HL-60 (cell line): ENCODE measurements around the gene HSD17B12.

ENCODE experiments used
- DNase-seq, 2 experiments: peaks; one replicate each; pipeline ENCODE4 v3.0.0-alpha.2; 2010 to 2020; ENCODE audit warnings: low read depth in 1 of 2, low spot score in 1 of 2
- H3K27ac ChIP-seq: fragments of 250-450 bp; sonication (Bioruptor Pico); replicated peaks from 2 replicates; pipeline ENCODE4 v1.5.1; 2020; ENCODE audit warnings: mild to moderate bottlenecking, moderate library complexity
- H3K27me3 ChIP-seq: fragments of 250-450 bp; sonication (Bioruptor Pico); 2 replicates; pipeline ENCODE4 v1.5.1; 2021; ENCODE audit warnings: mild to moderate bottlenecking, moderate library complexity; ENCODE audit not compliant: insufficient read depth, poor library complexity, severe bottlenecking
- H3K4me3 ChIP-seq: replicated peaks from 2 replicates; pipeline ENCODE4 v1.5.1; 2011; ENCODE audit warnings: mild to moderate bottlenecking, control low read depth, low read length; ENCODE audit not compliant: insufficient read depth
- GABPA ChIP-seq: IDR thresholded peaks from 2 replicates; pipeline ENCODE4 v1.6.1; 2012; ENCODE audit warnings: low read depth
- POLR2AphosphoS5 ChIP-seq: IDR thresholded peaks from 2 replicates; pipeline ENCODE4 v1.6.1; 2012; ENCODE audit warnings: low read depth
- SPI1 ChIP-seq: IDR thresholded peaks from 2 replicates; pipeline ENCODE4 v1.6.1; 2012; ENCODE audit warnings: low read depth, mild to moderate bottlenecking, borderline replicate concordance
- TF ChIP-seq, protein P1 (sequence below): IDR thresholded peaks from 2 replicates; pipeline ENCODE4 v1.6.1; 2012; ENCODE audit warnings: low read depth; ENCODE audit not compliant: insufficient replicate concordance
- TF ChIP-seq, protein P2 (sequence below): IDR thresholded peaks from one replicate; pipeline ENCODE4 v1.5.1; 2011; ENCODE audit warnings: low read length, control low read depth, inconsistent platforms; ENCODE audit not compliant: insufficient read depth

Gene HSD17B12

DNA sequence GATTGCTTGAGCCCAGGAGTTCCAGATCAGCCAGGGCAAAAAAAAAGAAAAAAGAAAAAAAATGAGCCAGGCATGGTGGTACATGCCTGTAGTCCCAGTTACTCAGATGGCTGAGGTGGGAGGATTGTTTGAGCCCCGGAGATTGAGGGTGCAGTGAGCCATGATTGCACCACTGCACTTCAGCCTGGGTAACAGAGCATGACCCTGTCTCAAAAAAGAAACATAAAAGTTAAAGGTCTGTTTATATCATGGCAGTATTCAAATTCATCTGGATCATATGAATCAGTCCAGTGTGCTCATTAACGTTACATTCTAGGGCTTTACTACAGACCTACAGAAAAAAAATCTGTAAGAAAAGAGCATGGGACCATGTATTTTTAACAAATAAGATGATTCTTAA, 13.9 kb downstream of the HSD17B12 start:
- DNase-seq = no peak
- Histone ChIP-seq H3K27me3 (no peaks in the 10 kb centered on the region), H3K4me3 (no peak overlapping the region), H3K27ac (no peak overlapping the region)
- TF ChIP-seq POLR2AphosphoS5 (no peak), GABPA (no peak), SPI1 (no peak)
- TF ChIP-seq, protein P1, sequence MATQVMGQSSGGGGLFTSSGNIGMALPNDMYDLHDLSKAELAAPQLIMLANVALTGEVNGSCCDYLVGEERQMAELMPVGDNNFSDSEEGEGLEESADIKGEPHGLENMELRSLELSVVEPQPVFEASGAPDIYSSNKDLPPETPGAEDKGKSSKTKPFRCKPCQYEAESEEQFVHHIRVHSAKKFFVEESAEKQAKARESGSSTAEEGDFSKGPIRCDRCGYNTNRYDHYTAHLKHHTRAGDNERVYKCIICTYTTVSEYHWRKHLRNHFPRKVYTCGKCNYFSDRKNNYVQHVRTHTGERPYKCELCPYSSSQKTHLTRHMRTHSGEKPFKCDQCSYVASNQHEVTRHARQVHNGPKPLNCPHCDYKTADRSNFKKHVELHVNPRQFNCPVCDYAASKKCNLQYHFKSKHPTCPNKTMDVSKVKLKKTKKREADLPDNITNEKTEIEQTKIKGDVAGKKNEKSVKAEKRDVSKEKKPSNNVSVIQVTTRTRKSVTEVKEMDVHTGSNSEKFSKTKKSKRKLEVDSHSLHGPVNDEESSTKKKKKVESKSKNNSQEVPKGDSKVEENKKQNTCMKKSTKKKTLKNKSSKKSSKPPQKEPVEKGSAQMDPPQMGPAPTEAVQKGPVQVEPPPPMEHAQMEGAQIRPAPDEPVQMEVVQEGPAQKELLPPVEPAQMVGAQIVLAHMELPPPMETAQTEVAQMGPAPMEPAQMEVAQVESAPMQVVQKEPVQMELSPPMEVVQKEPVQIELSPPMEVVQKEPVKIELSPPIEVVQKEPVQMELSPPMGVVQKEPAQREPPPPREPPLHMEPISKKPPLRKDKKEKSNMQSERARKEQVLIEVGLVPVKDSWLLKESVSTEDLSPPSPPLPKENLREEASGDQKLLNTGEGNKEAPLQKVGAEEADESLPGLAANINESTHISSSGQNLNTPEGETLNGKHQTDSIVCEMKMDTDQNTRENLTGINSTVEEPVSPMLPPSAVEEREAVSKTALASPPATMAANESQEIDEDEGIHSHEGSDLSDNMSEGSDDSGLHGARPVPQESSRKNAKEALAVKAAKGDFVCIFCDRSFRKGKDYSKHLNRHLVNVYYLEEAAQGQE = no peak
- TF ChIP-seq, protein P2, sequence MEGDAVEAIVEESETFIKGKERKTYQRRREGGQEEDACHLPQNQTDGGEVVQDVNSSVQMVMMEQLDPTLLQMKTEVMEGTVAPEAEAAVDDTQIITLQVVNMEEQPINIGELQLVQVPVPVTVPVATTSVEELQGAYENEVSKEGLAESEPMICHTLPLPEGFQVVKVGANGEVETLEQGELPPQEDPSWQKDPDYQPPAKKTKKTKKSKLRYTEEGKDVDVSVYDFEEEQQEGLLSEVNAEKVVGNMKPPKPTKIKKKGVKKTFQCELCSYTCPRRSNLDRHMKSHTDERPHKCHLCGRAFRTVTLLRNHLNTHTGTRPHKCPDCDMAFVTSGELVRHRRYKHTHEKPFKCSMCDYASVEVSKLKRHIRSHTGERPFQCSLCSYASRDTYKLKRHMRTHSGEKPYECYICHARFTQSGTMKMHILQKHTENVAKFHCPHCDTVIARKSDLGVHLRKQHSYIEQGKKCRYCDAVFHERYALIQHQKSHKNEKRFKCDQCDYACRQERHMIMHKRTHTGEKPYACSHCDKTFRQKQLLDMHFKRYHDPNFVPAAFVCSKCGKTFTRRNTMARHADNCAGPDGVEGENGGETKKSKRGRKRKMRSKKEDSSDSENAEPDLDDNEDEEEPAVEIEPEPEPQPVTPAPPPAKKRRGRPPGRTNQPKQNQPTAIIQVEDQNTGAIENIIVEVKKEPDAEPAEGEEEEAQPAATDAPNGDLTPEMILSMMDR = no peak

DNA sequence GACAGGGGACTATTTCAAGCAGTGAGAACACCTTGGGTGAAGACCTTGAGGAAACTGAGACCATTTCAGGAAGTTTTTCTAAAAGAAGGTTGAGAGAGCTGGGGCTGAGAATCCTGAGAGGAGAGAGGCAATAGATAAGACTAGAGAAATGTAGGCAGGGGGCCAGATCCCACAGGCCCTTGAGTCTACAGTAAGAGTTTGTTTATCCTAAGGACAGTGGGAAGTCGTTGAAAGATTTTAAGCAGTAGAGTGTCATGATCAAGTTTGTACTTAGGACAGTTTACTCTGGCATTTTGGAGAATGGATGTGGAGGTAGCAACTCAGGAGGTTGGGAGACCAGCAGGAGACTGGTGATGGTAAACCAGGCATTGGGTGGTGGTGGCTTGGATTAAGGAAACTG, 17.1 kb downstream of the HSD17B12 start:
- Histone ChIP-seq H3K27me3 (no peaks in the 10 kb centered on the region), H3K4me3 (no peak overlapping the region), H3K27ac (no peak overlapping the region)
- DNase-seq = no peak
- no peak for TF ChIP-seq SPI1
- TF ChIP-seq, protein P2 = no peak
- TF ChIP-seq POLR2AphosphoS5 = no peak
- TF ChIP-seq GABPA = no peak

DNA sequence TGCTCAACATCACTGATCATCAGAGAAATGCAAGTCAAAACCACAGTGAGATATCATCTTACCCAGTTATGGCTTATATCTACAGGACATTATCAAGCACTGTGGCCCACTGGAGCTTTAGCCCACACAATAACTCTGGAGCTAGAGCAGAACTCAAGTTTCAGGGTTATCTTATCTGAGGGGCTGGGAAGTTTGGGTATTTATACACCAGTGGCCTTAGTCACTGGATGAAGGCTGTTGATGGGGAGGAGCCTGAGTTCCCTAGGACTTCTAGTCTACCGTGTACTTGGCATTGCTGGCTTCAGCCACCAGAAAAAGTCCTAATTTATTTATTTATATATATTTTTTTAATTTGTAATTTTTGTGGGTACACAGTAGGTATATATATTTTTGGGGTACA, 19.3 kb downstream of the HSD17B12 start:
- Histone ChIP-seq H3K4me3 (no peak overlapping the region), H3K27me3 (no peaks in the 10 kb centered on the region), H3K27ac (no peak overlapping the region)
- TF ChIP-seq, protein P2 = no peak
- TF ChIP-seq POLR2AphosphoS5 (no peak), GABPA (no peak), SPI1 (no peak)
- TF ChIP-seq, protein P1 = no peak
- DNase-seq = no peak

DNA sequence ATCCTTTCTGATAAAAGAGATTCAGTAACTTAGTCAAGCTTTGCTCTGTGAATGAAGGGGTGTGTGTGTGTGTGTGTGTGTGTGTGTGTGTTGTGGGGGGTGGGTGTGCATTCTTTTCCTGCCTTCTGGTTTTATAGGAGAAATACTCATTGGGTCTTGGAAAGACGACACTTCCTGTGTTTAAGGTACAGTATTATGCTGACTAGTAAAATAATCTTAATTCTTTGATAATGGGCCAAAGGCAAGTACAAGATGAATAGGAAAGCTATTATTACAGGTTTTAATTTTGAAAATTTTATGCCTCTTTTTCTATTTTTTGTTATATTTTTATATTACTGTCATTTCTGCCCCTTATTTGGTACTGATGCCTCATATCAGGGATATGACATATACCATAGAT, 26.1 kb downstream of the HSD17B12 start:
- H3K27ac ChIP-seq = no peak overlapping the region
- no peak overlapping the region for H3K4me3 ChIP-seq
- no peaks in the 10 kb centered on the region for H3K27me3 ChIP-seq
- DNase-seq = no peak
- TF ChIP-seq, protein P2 = no peak
- TF ChIP-seq, protein P1 = no peak
- no peak for TF ChIP-seq POLR2AphosphoS5
- no peak for TF ChIP-seq GABPA
